B cell (primary cell): ENCODE data around the gene VIPR2. TPM values are rescaled to one million over a fixed set of nuclear protein-coding genes. Genes with fewer than 3 reads are reported as not detected.

Experiments used
- ATAC-seq: fragments of 200-7000 bp; cut with Tn5 transposase; one replicate; pipeline ENCODE4 v1.10.0; 2021; ENCODE audit warnings: low read depth, mild to moderate bottlenecking, moderate number of reproducible peaks, moderate library complexity
- CTCF ChIA-PET: fragments of 350-600 bp; sonication (Branson Sonifier 250); formaldehyde crosslinking; loops from one replicate; lab custom pipeline; 2021; ENCODE audit warnings: antibody characterized with exemption, inconsistent platforms; lab: Charles Lee
- POLR2A ChIA-PET: fragments of 350-600 bp; sonication (Branson Sonifier 250); formaldehyde crosslinking; loops from one replicate; lab custom pipeline; 2021; ENCODE audit warnings: antibody characterized with exemption; lab: Charles Lee
- DNase-seq: peaks from one replicate; pipeline ENCODE4 v3.0.0; 2013
- H2AFZ ChIP-seq: 2 replicates; pipeline ENCODE4 v1.6.1; 2012; ENCODE audit warnings: mild to moderate bottlenecking, low read depth, low read length; ENCODE audit not compliant: insufficient read depth, poor library complexity, severe bottlenecking
- H3K27ac ChIP-seq, 2 donors: 1 replicate in 1 of 2; 2 replicates in 1 of 2; pipeline ENCODE4 v1.5.1; 2012 to 2013; ENCODE audit warnings: low read length in 2 of 2, mild to moderate bottlenecking in 2 of 2, moderate library complexity in 1 of 2
- H3K27me3 ChIP-seq, 4 experiments: fragments of 200-600 bp in 1 of 4; sonication (generic) in 1 of 4; replicated peaks in 1 of 4; 1 replicate in 2 of 4; 2 replicates in 2 of 4; pipeline versions ENCODE4 v1.6.1 to v1.7.0; 2013 to 2016; ENCODE audit warnings: low read length in 3 of 4, mild to moderate bottlenecking in 2 of 4, mixed read lengths in 1 of 4, moderate library complexity in 1 of 4; ENCODE audit not compliant: insufficient read depth in 4 of 4, control insufficient read depth in 3 of 4; ENCODE audit errors: control extremely low read depth in 1 of 4
- H3K36me3 ChIP-seq, 2 experiments: replicated peaks in 1 of 2; 1 replicate in 1 of 2; 2 replicates in 1 of 2; pipeline versions ENCODE4 v1.6.1 to v1.7.1; 2013; ENCODE audit warnings: low read length in 1 of 2; ENCODE audit not compliant: insufficient read depth in 2 of 2, control insufficient read depth in 1 of 2; ENCODE audit errors: control extremely low read depth in 1 of 2, extremely low read depth in 1 of 2
- H3K4me1 ChIP-seq, 2 donors: fragments of 200-600 bp in 1 of 2; sonication (generic) in 1 of 2; 1 replicate in 1 of 2; 2 replicates in 1 of 2; pipeline versions ENCODE4 v1.5.1 to v1.6.1; 2013 to 2017; ENCODE audit warnings: low read length in 2 of 2; ENCODE audit not compliant: control insufficient read depth in 2 of 2, insufficient read depth in 2 of 2
- H3K4me2 ChIP-seq: replicated peaks from 2 replicates; pipeline ENCODE3; 2012; ENCODE audit warnings: mild to moderate bottlenecking, low read depth, low read length; ENCODE audit not compliant: poor library complexity, severe bottlenecking
- H3K4me3 ChIP-seq, 5 experiments: fragments of 200-600 bp in 1 of 5; sonication (generic) in 1 of 5; 1 replicate in 3 of 5; 2 replicates in 2 of 5; pipeline versions ENCODE4 v1.5.1 to v1.7.0; 2011 to 2016; ENCODE audit warnings: low read length in 4 of 5, mild to moderate bottlenecking in 4 of 5, low read depth in 2 of 5, control low read depth in 1 of 5, moderate library complexity in 1 of 5; ENCODE audit not compliant: insufficient read depth in 1 of 5; ENCODE audit errors: control extremely low read depth in 1 of 5, extremely low read depth in 1 of 5
- H3K79me2 ChIP-seq: fragments of 200-600 bp; sonication (generic); one replicate; pipeline ENCODE4 v1.6.0; 2016; ENCODE audit warnings: low read length; ENCODE audit not compliant: control insufficient read depth, insufficient read depth
- H3K9ac ChIP-seq: fragments of 200-600 bp; sonication (generic); 2 replicates; pipeline ENCODE4 v1.6.1; 2017; ENCODE audit warnings: mild to moderate bottlenecking, low read length, moderate library complexity
- H3K9me3 ChIP-seq, 3 donors: one replicate each; pipeline versions ENCODE4 v1.6.1 to v1.7.1; 2013; ENCODE audit warnings: low read length in 2 of 3; ENCODE audit not compliant: control insufficient read depth in 2 of 3, insufficient read depth in 1 of 3; ENCODE audit errors: control extremely low read depth in 1 of 3
- H4K20me1 ChIP-seq: 2 replicates; pipeline ENCODE4 v1.6.0; 2012; ENCODE audit warnings: mild to moderate bottlenecking, low read length; ENCODE audit not compliant: insufficient read depth, control insufficient read depth, poor library complexity, severe bottlenecking
- H3K27ac Mint-ChIP-seq: one replicate; pipeline ENCODE4 v1.8.0; 2021; ENCODE audit warnings: mixed read lengths
- H3K27me3 Mint-ChIP-seq: one replicate; pipeline ENCODE4 v1.8.0; 2021; ENCODE audit warnings: mixed read lengths
- H3K4me1 Mint-ChIP-seq: one replicate; pipeline ENCODE4 v1.8.0; 2021; ENCODE audit warnings: mixed read lengths
- H3K4me3 Mint-ChIP-seq: one replicate; pipeline ENCODE4 v1.8.0; 2021; ENCODE audit warnings: mixed read lengths
- H3K9me3 Mint-ChIP-seq: one replicate; pipeline ENCODE4 v1.8.0; 2022; ENCODE audit warnings: mixed read lengths; ENCODE audit not compliant: insufficient read depth
- CTCF ChIP-seq: fragments of 200-600 bp; IDR thresholded peaks from one replicate; pipeline ENCODE4 v1.8.0; 2022; ENCODE audit warnings: antibody characterized with exemption, mild to moderate bottlenecking
- EZH2 ChIP-seq: IDR thresholded peaks from 2 replicates; pipeline ENCODE4 v1.6.1; 2012; ENCODE audit warnings: borderline replicate concordance, low read depth, mild to moderate bottlenecking, moderate library complexity, low read length; ENCODE audit not compliant: insufficient read depth, poor library complexity, severe bottlenecking
- WGBS: methylation state at CpG from one replicate; pipeline ENCODE4 v1.1.5; 2013; ENCODE audit warnings: missing lambda C conversion rate; ENCODE audit not compliant: insufficient coverage; 5-methylcytosine and 5-hydroxymethylcytosine counted together
- intact Hi-C: fragments of 100-400 bp; cut with micrococcal nuclease; formaldehyde crosslinking; loops from one replicate; pipeline ENCODE4 v1.10.0; 2022
- polyA plus RNA-seq: library from polyadenylated mRNA; depleted of rRNA; stranded (reverse); fragments of >200 nt; gene quantifications from 2 replicates; pipeline ENCODE4 v1.2.3, GENCODE V29; 2012
- total RNA-seq, 2 donors: library from RNA; stranded (reverse); fragments of 120-200 nt in 1 of 2; gene quantifications; 1 replicate in 1 of 2; 2 replicates in 1 of 2; pipeline versions ENCODE4 v1.2.3 to v1.2.4, GENCODE V29; 2013 to 2022

Gene VIPR2
- total and polyA plus RNA-seq, 2 donors (not counting 1 experiment from before 2014, with no cell fraction given) = not detected

- Histone ChIP-seq H3K27me3 (peaks cover 0 to 17% (median 7%) of the 10 kb centered on the region in 4 experiments), H3K9ac (no peak overlapping the region), H2AFZ (no peak overlapping the region), H3K4me1 (peaks cover 3 to 7% of the 10 kb centered on the region in 2 donors), H3K4me3 (no peak overlapping the region), H3K79me2 (no peaks in the 10 kb centered on the region), H3K36me3 (no peaks in the 10 kb centered on the region), H3K9me3 (peaks cover 0 to 19% (median 0%) of the 10 kb centered on the region in 3 donors), H3K27ac (no peak overlapping the region), H4K20me1 (no peaks in the 10 kb centered on the region), H3K4me2 (no peak overlapping the region)
- POLR2A ChIA-PET = no interaction called here
- Mint-ChIP-seq H3K27me3 (peaks cover 10% of the 10 kb centered on the region), H3K27ac (no peak overlapping the region), H3K9me3 (no peaks in the 10 kb centered on the region), H3K4me3 (no peak overlapping the region), H3K4me1 (peaks cover 3% of the 10 kb centered on the region)
- 90% methylated on average over 17 of the region's 17 CpGs for WGBS
- DNase-seq = no peak
- intact Hi-C loops = no loop called here
- CTCF ChIA-PET = no interaction called here
- TF ChIP-seq EZH2 (no peak), CTCF (no peak)
- ATAC-seq = no peak
Measured at GRCh38 chr7:159148430-159149395, 4.0 kb upstream of the VIPR2 start.

GRCh38 chr7:159147687-159148086 is 3.0 kb upstream of the VIPR2 start:
- Mint-ChIP-seq H3K4me1 (peaks cover 3% of the 10 kb centered on the region), H3K4me3 (no peak overlapping the region), H3K27me3 (peaks cover 14% of the 10 kb centered on the region), H3K9me3 (no peaks in the 10 kb centered on the region), H3K27ac (no peak overlapping the region)
- intact Hi-C loops = no loop called here
- Histone ChIP-seq H4K20me1 (no peaks in the 10 kb centered on the region), H3K9ac (no peak overlapping the region), H3K27me3 (peaks cover 0 to 25% (median 12%) of the 10 kb centered on the region in 4 experiments), H3K4me2 (no peak overlapping the region), H3K4me3 (no peak overlapping the region), H3K4me1 (peaks cover 3 to 9% of the 10 kb centered on the region in 2 donors), H3K79me2 (no peaks in the 10 kb centered on the region), H3K36me3 (no peaks in the 10 kb centered on the region), H3K27ac (no peak overlapping the region), H2AFZ (no peak overlapping the region), H3K9me3 (peaks cover 0 to 16% (median 0%) of the 10 kb centered on the region in 3 donors)
- ChIA-PET CTCF (no interaction called here), POLR2A (no interaction called here)
- no peak for TF ChIP-seq CTCF
- no peak for TF ChIP-seq EZH2
- DNase-seq = no peak
- no peak for ATAC-seq
- 80% methylated on average over 2 of the region's 4 CpGs for WGBS
